Sigmoid colon (tissue), 4 donors: ENCODE data around the gene ADAMTS7.

Experiments used
- EP300 ChIP-seq, 4 donors: sonication (generic); formaldehyde crosslinking; IDR thresholded peaks; one replicate each; pipeline ENCODE4 v1.6.1; 2017; ENCODE audit warnings: antibody characterized with exemption in 4 of 4
- POLR2A ChIP-seq, 2 donors: fragments of 450-650 bp; IDR thresholded peaks; one replicate each; pipeline ENCODE4 v1.6.1; 2016; ENCODE audit warnings: antibody characterized with exemption in 2 of 2, mild to moderate bottlenecking in 2 of 2, moderate library complexity in 2 of 2
- TF ChIP-seq, protein P1 (sequence below), 4 experiments: fragments of 450-650 bp in 3 of 4; fragments of 200-600 bp in 1 of 4; IDR thresholded peaks; one replicate each; pipeline ENCODE4 v1.5.1; 2016 to 2019; ENCODE audit warnings: antibody characterized with exemption in 4 of 4, mild to moderate bottlenecking in 3 of 4, moderate library complexity in 2 of 4

DNA sequence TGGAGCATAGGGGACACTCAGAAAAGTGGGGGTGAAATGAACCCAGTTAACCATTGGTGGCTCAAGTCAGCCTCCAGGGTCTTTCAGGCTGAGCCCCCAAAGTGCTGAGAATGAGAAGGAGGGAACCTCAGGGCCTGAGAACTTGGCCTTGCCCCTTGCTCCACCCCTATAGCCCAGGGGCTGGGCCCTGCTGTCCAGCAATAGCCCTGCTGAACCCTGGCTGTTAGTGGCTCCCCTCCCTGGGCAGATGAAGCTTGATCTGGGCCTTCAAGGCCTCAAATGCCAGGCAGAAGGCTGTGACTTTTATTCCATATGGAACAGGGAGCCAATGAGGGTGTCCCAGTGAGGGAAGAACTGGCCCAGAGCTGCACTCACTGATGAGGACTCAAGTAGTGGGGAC lies 16.2 kb downstream of the ADAMTS7 start:
- TF ChIP-seq, protein P1, sequence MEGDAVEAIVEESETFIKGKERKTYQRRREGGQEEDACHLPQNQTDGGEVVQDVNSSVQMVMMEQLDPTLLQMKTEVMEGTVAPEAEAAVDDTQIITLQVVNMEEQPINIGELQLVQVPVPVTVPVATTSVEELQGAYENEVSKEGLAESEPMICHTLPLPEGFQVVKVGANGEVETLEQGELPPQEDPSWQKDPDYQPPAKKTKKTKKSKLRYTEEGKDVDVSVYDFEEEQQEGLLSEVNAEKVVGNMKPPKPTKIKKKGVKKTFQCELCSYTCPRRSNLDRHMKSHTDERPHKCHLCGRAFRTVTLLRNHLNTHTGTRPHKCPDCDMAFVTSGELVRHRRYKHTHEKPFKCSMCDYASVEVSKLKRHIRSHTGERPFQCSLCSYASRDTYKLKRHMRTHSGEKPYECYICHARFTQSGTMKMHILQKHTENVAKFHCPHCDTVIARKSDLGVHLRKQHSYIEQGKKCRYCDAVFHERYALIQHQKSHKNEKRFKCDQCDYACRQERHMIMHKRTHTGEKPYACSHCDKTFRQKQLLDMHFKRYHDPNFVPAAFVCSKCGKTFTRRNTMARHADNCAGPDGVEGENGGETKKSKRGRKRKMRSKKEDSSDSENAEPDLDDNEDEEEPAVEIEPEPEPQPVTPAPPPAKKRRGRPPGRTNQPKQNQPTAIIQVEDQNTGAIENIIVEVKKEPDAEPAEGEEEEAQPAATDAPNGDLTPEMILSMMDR (IDR thresholded peaks at IDR 0.05): no peak
- TF ChIP-seq POLR2A (IDR thresholded peaks at IDR 0.05) (no peak), EP300 (IDR thresholded peaks at IDR 0.05) (no peak)
